Measurements from ENCODE around the gene PGP.

PGP gene

GRCh38 chr16:2212362-2213324 is 2.0 kb downstream of the PGP start:
- TF ChIP-seq CTCF (conservative IDR thresholded peaks at IDR 0.05): no peak
- H3K27ac ChIP-seq: peak overlapping the region; percentile 75

- no peak for TF ChIP-seq CTCF (conservative IDR thresholded peaks at IDR 0.05)
These were observed 2.7 kb downstream of the PGP start for GRCh38 chr16:2211923-2212347.

GRCh38 chr16:2210386-2211365 is 4.0 kb downstream of the PGP start, which contains the start of gene BRICD5:
BRICD5 (minus strand) TSS chr16:2210863; CDS start chr16:2210833, 30 bp downstream.
- peak within 1 kb of the TSS; percentile 75 for H3K27ac ChIP-seq
- no peak for TF ChIP-seq CTCF (conservative IDR thresholded peaks at IDR 0.05)

More at GRCh38 chr16:2211923-2212347, 2.7 kb downstream of the PGP start:
- peak overlapping the region; percentile 75 for H3K27ac ChIP-seq

- no peak for TF ChIP-seq CTCF (conservative IDR thresholded peaks at IDR 0.05)
- no peak overlapping the region for H3K27ac ChIP-seq
These were observed 4.7 kb downstream of the PGP start for GRCh38 chr16:2210009-2210332.

DNA sequence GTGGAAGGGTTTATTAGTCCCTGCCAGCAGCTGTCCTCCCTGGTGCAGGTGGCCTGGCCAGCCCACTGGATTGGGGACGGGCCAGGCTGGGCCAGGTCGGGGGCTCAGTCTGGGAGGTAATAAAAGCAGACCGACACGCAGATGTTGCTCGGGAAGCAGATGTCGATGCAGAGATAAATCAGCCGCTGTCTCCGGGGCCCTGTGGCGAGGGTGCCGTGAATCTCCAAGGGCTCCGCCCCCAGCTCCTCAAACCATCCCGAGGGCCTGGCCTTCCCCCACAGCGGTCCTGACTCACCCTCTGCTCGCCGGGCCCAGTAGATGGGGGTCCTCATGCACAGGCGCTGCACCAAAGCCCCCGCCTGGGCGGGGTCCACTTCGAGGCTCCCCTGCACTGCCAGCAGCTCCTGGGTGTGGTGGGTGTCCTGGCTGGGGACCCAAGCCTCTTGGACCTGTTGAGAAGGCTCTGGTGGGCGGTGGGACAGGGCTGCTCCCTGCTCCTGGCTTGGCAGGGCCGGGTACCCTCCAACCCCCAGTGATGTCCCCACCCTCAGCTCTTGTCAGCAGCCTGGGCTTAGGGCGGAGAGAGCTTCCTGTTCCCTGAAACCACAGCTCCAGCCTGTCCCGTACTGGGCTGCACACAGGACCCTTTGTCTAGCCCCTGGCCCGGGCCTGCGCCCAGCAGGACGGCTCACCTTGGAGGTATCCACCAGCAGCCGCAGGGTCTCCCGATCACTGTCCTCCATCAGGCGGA is 5.2 kb downstream of the PGP start:
- TF ChIP-seq CTCF (conservative IDR thresholded peaks at IDR 0.05): no peak
- H3K27ac ChIP-seq: no peak overlapping the region

- no peak overlapping the region for H3K27ac ChIP-seq
- TF ChIP-seq CTCF (conservative IDR thresholded peaks at IDR 0.05): no peak
These were observed 5.9 kb downstream of the PGP start for GRCh38 chr16:2208772-2209171.
